Neural crest cell (in vitro differentiated cells): Measurements from ENCODE around the gene CD8A. TPM values are rescaled to one million over a fixed set of nuclear protein-coding genes. Genes with fewer than 3 reads are reported as not detected.

Experiments
- DNase-seq: peaks from one replicate; pipeline ENCODE4 v3.0.0; 2021; ENCODE audit warnings: low read depth, mixed read lengths, low spot score
- H3K27ac Mint-ChIP-seq: one replicate; pipeline ENCODE4 v1.8.0; 2021; ENCODE audit warnings: mild to moderate bottlenecking, mixed read lengths; ENCODE audit not compliant: unreplicated experiment
- H3K27me3 Mint-ChIP-seq: 2 replicates; pipeline ENCODE4 v1.8.0; 2021; ENCODE audit warnings: low read depth, mild to moderate bottlenecking, mixed read lengths
- H3K36me3 Mint-ChIP-seq: 2 replicates; pipeline ENCODE4 v1.8.0; 2021; ENCODE audit warnings: low read depth, mild to moderate bottlenecking, mixed read lengths
- H3K4me1 Mint-ChIP-seq: 2 replicates; pipeline ENCODE4 v1.8.0; 2021; ENCODE audit warnings: mixed read lengths
- H3K4me3 Mint-ChIP-seq: one replicate; pipeline ENCODE4 v1.8.0; 2021; ENCODE audit warnings: mild to moderate bottlenecking, mixed read lengths
- H3K9me3 Mint-ChIP-seq: 2 replicates; pipeline ENCODE4 v1.8.0; 2021; ENCODE audit warnings: mixed read lengths
- total RNA-seq: library from RNA; stranded (reverse); gene quantifications from 2 replicates; pipeline ENCODE4 v1.2.1, GENCODE V29; 2021
- TF ChIP-seq, protein P1 (sequence below): fragments of 200-600 bp; sonication (generic); conservative IDR thresholded peaks from 2 replicates; pipeline ENCODE4 v1.5.0; 2021; ENCODE audit warnings: antibody characterized with exemption, mild to moderate bottlenecking

Gene CD8A
- total RNA-seq, 1 donor from 2014 or later, result 0.54 TPM

DNA sequence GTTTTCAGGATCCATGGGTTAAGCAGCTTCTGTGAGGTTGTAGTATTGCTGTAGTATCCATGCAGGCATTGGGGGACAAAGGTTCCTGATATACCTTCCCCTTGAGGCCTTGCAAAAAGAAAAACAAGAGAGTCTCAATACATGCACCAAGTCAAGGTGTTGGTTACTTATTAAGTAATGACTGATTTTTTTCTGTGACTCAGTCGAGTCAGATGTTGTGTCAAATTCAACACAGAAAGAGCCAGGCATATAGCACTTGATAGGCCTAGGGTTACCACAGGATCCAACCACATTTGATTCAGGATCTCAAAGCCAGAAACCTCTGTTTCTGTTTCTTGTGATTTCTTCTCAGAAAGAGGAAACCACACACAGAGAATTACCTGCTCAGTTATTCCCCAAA lies 24.9 kb upstream of the CD8A start:
- no peak overlapping the region for H3K4me3 Mint-ChIP-seq
- no peak for DNase-seq
- no peaks in the 10 kb centered on the region for H3K27me3 Mint-ChIP-seq
- H3K36me3 Mint-ChIP-seq, result no peaks in the 10 kb centered on the region
- H3K27ac Mint-ChIP-seq, result no peak overlapping the region
- H3K4me1 Mint-ChIP-seq, result no peaks in the 10 kb centered on the region
- TF ChIP-seq, protein P1, sequence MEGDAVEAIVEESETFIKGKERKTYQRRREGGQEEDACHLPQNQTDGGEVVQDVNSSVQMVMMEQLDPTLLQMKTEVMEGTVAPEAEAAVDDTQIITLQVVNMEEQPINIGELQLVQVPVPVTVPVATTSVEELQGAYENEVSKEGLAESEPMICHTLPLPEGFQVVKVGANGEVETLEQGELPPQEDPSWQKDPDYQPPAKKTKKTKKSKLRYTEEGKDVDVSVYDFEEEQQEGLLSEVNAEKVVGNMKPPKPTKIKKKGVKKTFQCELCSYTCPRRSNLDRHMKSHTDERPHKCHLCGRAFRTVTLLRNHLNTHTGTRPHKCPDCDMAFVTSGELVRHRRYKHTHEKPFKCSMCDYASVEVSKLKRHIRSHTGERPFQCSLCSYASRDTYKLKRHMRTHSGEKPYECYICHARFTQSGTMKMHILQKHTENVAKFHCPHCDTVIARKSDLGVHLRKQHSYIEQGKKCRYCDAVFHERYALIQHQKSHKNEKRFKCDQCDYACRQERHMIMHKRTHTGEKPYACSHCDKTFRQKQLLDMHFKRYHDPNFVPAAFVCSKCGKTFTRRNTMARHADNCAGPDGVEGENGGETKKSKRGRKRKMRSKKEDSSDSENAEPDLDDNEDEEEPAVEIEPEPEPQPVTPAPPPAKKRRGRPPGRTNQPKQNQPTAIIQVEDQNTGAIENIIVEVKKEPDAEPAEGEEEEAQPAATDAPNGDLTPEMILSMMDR, result no peak
- H3K9me3 Mint-ChIP-seq, result no peaks in the 10 kb centered on the region

DNA sequence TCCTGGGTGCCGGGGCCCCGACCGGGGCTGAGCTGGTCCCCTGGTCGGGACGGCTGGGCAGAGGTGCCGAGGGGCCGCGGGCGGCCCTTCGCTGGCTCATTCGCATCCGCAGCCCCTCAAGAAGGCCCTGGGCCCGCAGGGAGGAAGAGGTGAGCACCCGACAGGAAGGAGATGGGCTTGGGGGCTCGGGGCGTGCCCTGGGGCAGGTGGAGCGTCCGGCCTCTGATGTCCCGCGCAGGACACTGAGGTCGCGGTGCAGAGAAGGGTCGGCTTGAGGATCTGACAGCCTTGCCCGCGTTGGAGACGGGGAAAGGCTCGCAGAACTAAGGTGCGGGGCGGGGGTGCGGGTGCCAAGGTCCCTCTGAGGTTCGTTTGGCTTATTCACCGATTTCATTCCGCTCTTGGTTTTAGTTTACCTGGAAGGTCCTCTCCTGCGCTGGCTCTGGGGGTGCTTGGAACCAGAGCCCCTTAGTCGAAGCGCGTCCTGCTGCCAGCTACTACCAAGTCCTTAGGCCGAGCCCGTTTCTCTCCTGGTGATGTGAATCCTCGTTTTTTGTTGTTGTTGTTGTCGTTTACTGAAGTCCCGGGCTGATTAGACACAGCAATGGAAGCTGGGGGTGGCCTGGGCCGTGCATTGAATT lies 18.9 kb upstream of the CD8A start:
- H3K36me3 Mint-ChIP-seq, result no peaks in the 10 kb centered on the region
- H3K4me3 Mint-ChIP-seq, result peak overlapping the region; percentile 59
- H3K9me3 Mint-ChIP-seq, result no peaks in the 10 kb centered on the region
- DNase-seq, result no peak
- H3K4me1 Mint-ChIP-seq, result peaks cover 9% of the 10 kb centered on the region
- TF ChIP-seq, protein P1, result no peak
- H3K27ac Mint-ChIP-seq, result no peak overlapping the region
- peaks cover 27% of the 10 kb centered on the region for H3K27me3 Mint-ChIP-seq

DNA sequence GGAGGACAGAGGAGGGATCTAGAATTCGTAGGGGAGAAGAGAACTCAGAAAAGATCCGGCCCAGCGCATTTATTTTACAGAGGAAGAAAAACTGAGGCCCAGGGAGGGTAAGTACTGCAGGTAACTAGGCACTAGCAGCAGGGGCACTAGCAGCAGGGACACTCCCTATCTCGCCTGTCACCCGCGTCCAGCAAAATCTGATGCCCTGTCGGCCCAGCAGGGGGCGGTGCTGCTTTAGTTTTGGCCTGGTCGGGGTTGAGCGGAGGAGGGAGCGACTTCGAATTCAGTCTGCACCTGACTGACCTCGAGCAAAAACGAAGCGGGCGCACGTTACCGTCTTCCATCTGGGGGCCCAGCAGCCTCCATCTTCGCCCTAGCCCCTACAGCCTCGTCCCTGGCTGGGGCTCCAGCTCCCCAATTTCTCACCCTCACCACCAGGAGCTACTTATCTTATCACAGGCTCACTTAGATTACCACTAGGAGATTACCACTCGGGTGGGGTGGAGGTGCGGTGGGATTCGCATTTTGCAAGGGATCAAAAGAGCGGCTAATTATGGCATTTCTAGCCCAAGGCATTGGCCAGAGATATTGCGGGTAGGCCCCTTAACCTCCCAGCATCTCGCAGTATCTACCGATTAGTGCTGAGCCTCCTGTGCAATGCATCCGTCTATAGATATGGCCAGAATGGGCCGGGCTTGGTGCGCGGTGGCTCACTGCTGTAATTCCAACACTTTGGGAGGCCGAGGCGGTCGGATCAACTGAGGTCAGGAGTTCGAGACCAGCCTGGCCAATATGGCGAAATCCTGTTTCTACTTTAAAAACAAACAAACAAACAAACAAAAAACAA lies 17.8 kb upstream of the CD8A start:
- no peak overlapping the region for H3K27ac Mint-ChIP-seq
- H3K9me3 Mint-ChIP-seq, result no peaks in the 10 kb centered on the region
- peak overlapping the region; percentile 91 for H3K4me3 Mint-ChIP-seq
- H3K36me3 Mint-ChIP-seq, result no peaks in the 10 kb centered on the region
- H3K4me1 Mint-ChIP-seq, result peaks cover 9% of the 10 kb centered on the region
- peaks cover 27% of the 10 kb centered on the region for H3K27me3 Mint-ChIP-seq
- TF ChIP-seq, protein P1, result peak; percentile 97
- peak; percentile 96 for DNase-seq

DNA sequence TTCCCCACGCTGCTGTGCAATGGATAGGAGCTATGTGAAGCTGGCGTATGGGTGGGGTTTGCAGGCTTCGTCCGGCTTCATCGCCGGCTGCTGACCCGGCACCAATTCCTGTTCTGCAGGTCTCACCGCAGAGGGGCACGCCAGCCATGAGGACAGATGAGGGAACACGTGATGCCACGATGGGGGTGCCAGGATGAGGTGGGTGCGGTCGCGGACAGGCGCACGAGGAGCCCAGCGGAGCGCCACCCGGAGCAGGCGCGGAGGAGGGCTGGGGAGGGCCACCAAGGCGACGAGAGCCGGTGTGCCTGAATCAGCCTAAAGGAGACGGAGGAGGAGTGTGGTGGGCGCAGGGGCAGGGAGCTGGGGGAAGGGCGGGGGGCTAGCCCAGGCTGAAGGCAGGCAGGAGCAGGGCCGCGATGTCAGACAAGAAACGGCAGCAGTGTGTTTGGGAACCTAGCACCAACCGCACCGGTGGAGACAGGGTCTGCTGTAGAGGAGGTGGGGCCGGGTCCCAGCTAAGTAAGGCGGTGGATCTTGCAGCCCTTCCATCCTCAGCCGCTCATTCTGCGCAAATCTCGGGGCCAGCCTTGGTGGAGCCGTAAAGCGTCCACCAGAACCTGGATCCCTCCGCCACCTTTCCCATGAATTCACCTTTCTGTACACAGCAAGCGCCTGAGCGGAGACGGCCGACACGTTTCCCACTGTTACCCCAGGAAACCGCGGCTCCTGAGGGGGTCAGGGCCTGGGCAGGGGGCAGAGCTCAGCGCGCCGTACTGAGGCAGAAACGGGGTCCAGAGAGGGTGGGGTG lies 17.0 kb upstream of the CD8A start:
- TF ChIP-seq, protein P1, result no peak
- Mint-ChIP-seq H3K27ac (no peak overlapping the region), H3K9me3 (no peaks in the 10 kb centered on the region), H3K36me3 (no peaks in the 10 kb centered on the region), H3K4me1 (peaks cover 9% of the 10 kb centered on the region), H3K4me3 (peak overlapping the region; percentile 91), H3K27me3 (peaks cover 27% of the 10 kb centered on the region)
- no peak for DNase-seq

DNA sequence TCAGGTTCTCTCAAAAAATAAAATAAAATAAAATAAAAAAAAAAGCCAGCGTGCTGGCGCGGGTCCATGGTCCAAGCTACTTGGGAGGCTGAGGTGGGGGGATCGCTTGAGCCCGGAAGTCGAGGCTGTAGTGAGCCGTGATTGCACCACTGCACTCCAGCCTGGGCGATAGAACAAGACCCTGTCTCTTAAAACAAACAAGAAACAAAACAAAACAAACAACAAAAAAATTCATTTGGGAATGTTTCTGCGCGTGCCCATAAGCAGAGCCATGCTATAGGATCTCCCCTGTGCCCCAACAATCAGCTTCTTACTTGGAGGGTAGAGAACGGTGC lies 16.4 kb upstream of the CD8A start:
- no peak overlapping the region for H3K27ac Mint-ChIP-seq
- H3K4me3 Mint-ChIP-seq, result peak overlapping the region; percentile 91
- H3K36me3 Mint-ChIP-seq, result no peaks in the 10 kb centered on the region
- H3K9me3 Mint-ChIP-seq, result no peaks in the 10 kb centered on the region
- DNase-seq, result no peak
- peaks cover 9% of the 10 kb centered on the region for H3K4me1 Mint-ChIP-seq
- TF ChIP-seq, protein P1, result no peak
- peaks cover 27% of the 10 kb centered on the region for H3K27me3 Mint-ChIP-seq
